IMR-90 (cell line): Measurements from ENCODE around the gene IL10. TPM values are rescaled to one million over a fixed set of nuclear protein-coding genes. Genes with fewer than 3 reads are reported as not detected.

ENCODE experiments used
- ATAC-seq: fragments of 200-7000 bp; cut with Tn5 transposase; 2 replicates; pipeline ENCODE4 v1.9.1; 2020; ENCODE audit warnings: low read depth, mild to moderate bottlenecking, moderate library complexity
- BruUV-seq: library from RNA; stranded (reverse); fragments of 400-500 nt; replicated peaks from 2 replicates; lab custom pipeline; 2021; lab: Mats Ljungman, UMichigan
- CTCF ChIA-PET: fragments of 300-600 bp; formaldehyde crosslinking; extraction: SDS; loops from one replicate; lab custom pipeline; 2021; ENCODE audit warnings: antibody characterized with exemption; lab: Yijun Ruan, JAX
- POLR2A ChIA-PET: fragments of 300-600 bp; sonication (Branson Sonifier 250); formaldehyde crosslinking; loops from one replicate; lab custom pipeline; 2022; ENCODE audit warnings: antibody characterized with exemption; ENCODE audit not compliant: unreplicated experiment; lab: Charles Lee
- DNase-seq: peaks from one replicate; pipeline ENCODE4 v3.0.0; 2013
- H2AFZ ChIP-seq: replicated peaks from 2 replicates; pipeline ENCODE3; 2013; ENCODE audit warnings: low read length, mild to moderate bottlenecking; ENCODE audit not compliant: poor library complexity
- H2AK5ac ChIP-seq: 2 replicates; pipeline ENCODE4 v1.6.1; 2013; ENCODE audit warnings: low read depth, low read length, inconsistent platforms
- H2AK9ac ChIP-seq: replicated peaks from 2 replicates; pipeline ENCODE3; 2013; ENCODE audit warnings: mild to moderate bottlenecking, low read depth, low read length, moderate library complexity; ENCODE audit not compliant: poor library complexity
- H2BK120ac ChIP-seq: 2 replicates; pipeline ENCODE4 v1.6.1; 2013; ENCODE audit warnings: low read depth, low read length, inconsistent platforms
- H2BK15ac ChIP-seq: 3 replicates; pipeline ENCODE4 v1.6.1; 2013; ENCODE audit warnings: low read depth, low read length, inconsistent platforms
- H2BK20ac ChIP-seq: 2 replicates; pipeline ENCODE4 v1.6.1; 2013; ENCODE audit warnings: low read depth, mild to moderate bottlenecking, inconsistent platforms, low read length, moderate library complexity
- H2BK5ac ChIP-seq: 2 replicates; pipeline ENCODE4 v1.6.1; 2013; ENCODE audit warnings: mild to moderate bottlenecking, low read depth, low read length, inconsistent platforms; ENCODE audit not compliant: poor library complexity, severe bottlenecking
- H3K14ac ChIP-seq: replicated peaks from 2 replicates; pipeline ENCODE4 v1.6.1; 2013; ENCODE audit warnings: low read depth, low read length, inconsistent platforms
- H3K18ac ChIP-seq: 2 replicates; pipeline ENCODE4 v1.6.1; 2013; ENCODE audit warnings: low read depth, low read length, control low read depth
- H3K23ac ChIP-seq: 2 replicates; pipeline ENCODE4 v1.6.1; 2013; ENCODE audit warnings: low read depth, low read length, inconsistent platforms
- H3K27ac ChIP-seq: 2 replicates; pipeline ENCODE4 v1.5.1; 2013; ENCODE audit warnings: mild to moderate bottlenecking, control low read depth, low read length; ENCODE audit not compliant: insufficient read depth
- H3K27me3 ChIP-seq: 2 replicates; pipeline ENCODE4 v1.6.1; 2013; ENCODE audit warnings: low read length; ENCODE audit not compliant: control insufficient read depth, insufficient read depth
- H3K36me3 ChIP-seq: 2 replicates; pipeline ENCODE4 v1.6.1; 2013; ENCODE audit warnings: low read length, mixed read lengths; ENCODE audit not compliant: control insufficient read depth, insufficient read depth
- H3K4ac ChIP-seq: 2 replicates; pipeline ENCODE4 v1.6.1; 2013; ENCODE audit warnings: low read depth, low read length, inconsistent platforms
- H3K4me1 ChIP-seq: 2 replicates; pipeline ENCODE4 v1.6.1; 2013; ENCODE audit warnings: low read length, mixed read lengths; ENCODE audit not compliant: control insufficient read depth, insufficient read depth
- H3K4me2 ChIP-seq: 2 replicates; pipeline ENCODE4 v1.6.1; 2013; ENCODE audit warnings: low read depth, mild to moderate bottlenecking, control low read depth, low read length, moderate library complexity
- H3K4me3 ChIP-seq: 2 replicates; pipeline ENCODE4 v1.5.1; 2013; ENCODE audit warnings: low read depth, mild to moderate bottlenecking, control low read depth, low read length, moderate library complexity; ENCODE audit not compliant: insufficient read depth
- H3K56ac ChIP-seq: 2 replicates; pipeline ENCODE4 v1.6.1; 2013; ENCODE audit warnings: low read length, inconsistent platforms; ENCODE audit not compliant: insufficient read depth; ENCODE audit errors: extremely low read depth
- H3K79me1 ChIP-seq, 2 experiments: 2 replicates each; pipeline ENCODE4 v1.6.1; 2013; ENCODE audit warnings: low read length in 2 of 2, inconsistent platforms in 1 of 2, low read depth in 1 of 2
- H3K9ac ChIP-seq: 2 replicates; pipeline ENCODE4 v1.6.1; 2013; ENCODE audit warnings: low read depth, low read length, control low read depth
- H3K9me1 ChIP-seq: 2 replicates; pipeline ENCODE4 v1.6.1; 2013; ENCODE audit warnings: low read length, inconsistent platforms; ENCODE audit not compliant: insufficient read depth
- H3K9me3 ChIP-seq: 2 replicates; pipeline ENCODE4 v1.6.1; 2013; ENCODE audit warnings: low read length; ENCODE audit not compliant: control insufficient read depth, insufficient read depth
- H4K20me1 ChIP-seq: 2 replicates; pipeline ENCODE4 v1.6.1; 2013; ENCODE audit warnings: low read length, inconsistent platforms; ENCODE audit not compliant: insufficient read depth
- H4K5ac ChIP-seq: 2 replicates; pipeline ENCODE4 v1.6.1; 2013; ENCODE audit warnings: mild to moderate bottlenecking, low read depth, low read length, control low read depth
- H4K8ac ChIP-seq, 2 experiments: 2 replicates each; pipeline ENCODE4 v1.6.1; 2013; ENCODE audit warnings: low read depth in 2 of 2, low read length in 2 of 2, control low read depth in 1 of 2, inconsistent platforms in 1 of 2
- H4K91ac ChIP-seq: 2 replicates; pipeline ENCODE4 v1.6.1; 2013; ENCODE audit warnings: low read depth, low read length, inconsistent platforms; ENCODE audit not compliant: insufficient read depth
- BHLHE40 ChIP-seq: fragments of 150-350 bp; IDR thresholded peaks from 2 replicates; pipeline ENCODE4 v1.6.1; 2016; ENCODE audit warnings: mild to moderate bottlenecking, low read depth, low read length
- CEBPB ChIP-seq: IDR thresholded peaks from 2 replicates; pipeline ENCODE4 v1.6.1; 2012; ENCODE audit warnings: low read depth, low read length, improper control_type of control experiment
- CTCF ChIP-seq: conservative IDR thresholded peaks from 2 replicates; pipeline ENCODE4 v1.5.1; 2012; ENCODE audit warnings: mild to moderate bottlenecking, low read depth, low read length, improper control_type of control experiment
- RAD21 ChIP-seq: IDR thresholded peaks from 2 replicates; pipeline ENCODE4 v1.6.1; 2012; ENCODE audit warnings: low read length, improper control_type of control experiment
- SMC3 ChIP-seq: fragments of 150-350 bp; IDR thresholded peaks from 2 replicates; pipeline ENCODE4 v1.6.1; 2016; ENCODE audit warnings: low read depth, mild to moderate bottlenecking, antibody characterized with exemption, low read length, moderate library complexity
- WGBS, 2 experiments: methylation state at CpG; one replicate each; pipeline versions ENCODE4 v1.1.5 to v1.1.7; 2013; ENCODE audit warnings: missing lambda C conversion rate in 2 of 2; ENCODE audit not compliant: insufficient read length in 1 of 2; ENCODE audit errors: extremely low coverage in 2 of 2; 5-methylcytosine and 5-hydroxymethylcytosine counted together
- dilution Hi-C: fragments of 300-500 bp; cut with HindIII; formaldehyde crosslinking; loops from one replicate; pipeline ENCODE4 v1.14.3; 2018; ENCODE audit warnings: low sequenced_read_pairs; ENCODE audit not compliant: unreplicated experiment
- in situ Hi-C: fragments of 300-500 bp; cut with MboI; formaldehyde crosslinking; loops from 3 replicates; pipeline ENCODE4 v1.14.3; 2019; ENCODE audit warnings: low sequenced_read_pairs, inconsistent platforms, mixed read lengths
- intact Hi-C: fragments of 100-400 bp; cut with micrococcal nuclease; formaldehyde crosslinking; loops from 2 replicates; pipeline ENCODE4 v1.10.0; 2022
- polyA plus RNA-seq, 3 experiments: library from polyadenylated mRNA; depleted of rRNA; stranded (reverse); fragments of >200 nt; gene quantifications; 2 replicates each; pipeline ENCODE4 v1.2.3, GENCODE V29; 2012; ENCODE audit warnings: low replicate concordance in 1 of 3
- total RNA-seq: library from RNA; depleted of rRNA; stranded (reverse); fragments of >200 nt; gene quantifications from 2 replicates; pipeline ENCODE4 v1.2.3, GENCODE V29; 2012

IL10 gene
- total and polyA plus RNA-seq, 2 of the 4 experiments (the other 2 are of a cell fraction): not detected

DNA sequence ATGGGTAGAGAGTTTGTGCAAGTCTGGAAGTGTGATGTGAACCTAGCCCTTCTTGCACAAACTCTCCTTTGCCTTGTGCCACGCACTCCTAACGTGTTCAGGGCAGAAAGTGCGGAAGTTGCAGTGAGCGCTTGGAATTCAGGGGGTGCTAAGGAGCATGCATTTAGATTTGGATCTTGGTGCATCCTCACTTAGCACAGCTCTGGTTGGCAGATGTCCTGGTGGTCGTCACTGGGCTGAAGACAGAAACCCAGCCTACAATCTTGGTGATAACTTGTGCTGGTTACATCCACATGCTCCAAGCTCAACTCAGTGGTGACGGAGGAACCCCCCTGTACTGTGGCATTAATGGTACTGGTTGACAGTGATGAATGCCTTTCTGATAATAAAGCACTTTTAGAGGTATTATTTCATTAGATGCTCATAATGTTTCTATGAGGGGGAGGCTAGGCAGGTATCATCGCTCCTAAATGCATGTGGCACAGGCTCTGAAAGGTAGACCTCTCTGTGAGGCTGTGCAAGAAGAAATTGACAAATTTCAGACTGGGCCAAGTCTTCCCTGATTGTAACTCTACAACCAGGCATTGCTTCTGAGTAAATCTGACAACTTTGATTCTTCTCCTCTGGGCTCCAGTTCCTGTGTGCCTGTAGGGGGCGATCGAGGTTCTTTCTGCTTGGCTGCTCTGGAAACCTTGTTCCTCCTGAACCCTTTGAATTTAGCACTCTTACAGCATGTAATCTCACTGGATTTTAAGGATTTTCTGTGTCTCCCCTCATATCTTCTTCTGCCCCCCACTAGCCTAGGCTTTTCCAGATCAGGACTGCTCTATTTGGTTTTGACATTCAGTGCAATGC is 47.0 kb downstream of the IL10 start:
- H3K4ac ChIP-seq: no peak overlapping the region
- H3K18ac ChIP-seq: no peak overlapping the region
- H2AK5ac ChIP-seq: no peak overlapping the region
- in situ Hi-C loops (no loop called here), dilution Hi-C loops (no loop called here), intact Hi-C loops (loop anchor here (2.0 to 5.0 kb wide), 2 partner anchors 51 to 93 kb away; no protein-coding TSS in a partner anchor)
- H3K27me3 ChIP-seq: no peaks in the 10 kb centered on the region
- no peak overlapping the region for H4K5ac ChIP-seq
- H2BK120ac ChIP-seq: no peak overlapping the region
- H3K4me2 ChIP-seq: no peak overlapping the region
- no peak overlapping the region for H2BK15ac ChIP-seq
- no peak overlapping the region for H3K23ac ChIP-seq
- no peak overlapping the region for H2AK9ac ChIP-seq
- DNase-seq: peak; percentile 51
- no peak overlapping the region for H3K4me3 ChIP-seq
- H2BK5ac ChIP-seq: no peak overlapping the region
- no peaks in the 10 kb centered on the region for H3K9me3 ChIP-seq
- H3K79me1 ChIP-seq: peaks cover 39 to 94% of the 10 kb centered on the region in 2 experiments
- no peak overlapping the region for H3K27ac ChIP-seq
- ChIA-PET CTCF (interaction anchor here (0.7 to 1.2 kb wide), 3 partner anchors 10 to 186 kb away, joined by 3 read pairs; no protein-coding TSS in a partner anchor), POLR2A (no interaction called here)
- no peak overlapping the region; a peak in 1 of 4 replicates for H4K8ac ChIP-seq
- no peak overlapping the region for H2BK20ac ChIP-seq
- H3K56ac ChIP-seq: no peak overlapping the region
- ATAC-seq: peak; percentile 48
- TF ChIP-seq BHLHE40 (no peak), CTCF (peak; percentile 62), CEBPB (no peak), SMC3 (peak; percentile 43; the same call in 1 of the 2 replicates), RAD21 (peak; percentile 47)
- peaks cover 19% of the 10 kb centered on the region for H3K36me3 ChIP-seq
- peaks cover 89% of the 10 kb centered on the region for H4K20me1 ChIP-seq
- peaks cover 38% of the 10 kb centered on the region for H3K9me1 ChIP-seq
- 56% methylated on average over 6 of the region's 9 CpGs; no CpG with 5 or more reads in 1 of the 2 experiments for WGBS, 2 experiments
- peaks cover 22% of the 10 kb centered on the region for H3K4me1 ChIP-seq
- H3K14ac ChIP-seq: no peak overlapping the region
- H2AFZ ChIP-seq: no peak overlapping the region
- BruUV-seq: no TSS peak
- no peak overlapping the region for H4K91ac ChIP-seq
- no peak overlapping the region for H3K9ac ChIP-seq
